Measurements from ENCODE around the gene F10.

DNA sequence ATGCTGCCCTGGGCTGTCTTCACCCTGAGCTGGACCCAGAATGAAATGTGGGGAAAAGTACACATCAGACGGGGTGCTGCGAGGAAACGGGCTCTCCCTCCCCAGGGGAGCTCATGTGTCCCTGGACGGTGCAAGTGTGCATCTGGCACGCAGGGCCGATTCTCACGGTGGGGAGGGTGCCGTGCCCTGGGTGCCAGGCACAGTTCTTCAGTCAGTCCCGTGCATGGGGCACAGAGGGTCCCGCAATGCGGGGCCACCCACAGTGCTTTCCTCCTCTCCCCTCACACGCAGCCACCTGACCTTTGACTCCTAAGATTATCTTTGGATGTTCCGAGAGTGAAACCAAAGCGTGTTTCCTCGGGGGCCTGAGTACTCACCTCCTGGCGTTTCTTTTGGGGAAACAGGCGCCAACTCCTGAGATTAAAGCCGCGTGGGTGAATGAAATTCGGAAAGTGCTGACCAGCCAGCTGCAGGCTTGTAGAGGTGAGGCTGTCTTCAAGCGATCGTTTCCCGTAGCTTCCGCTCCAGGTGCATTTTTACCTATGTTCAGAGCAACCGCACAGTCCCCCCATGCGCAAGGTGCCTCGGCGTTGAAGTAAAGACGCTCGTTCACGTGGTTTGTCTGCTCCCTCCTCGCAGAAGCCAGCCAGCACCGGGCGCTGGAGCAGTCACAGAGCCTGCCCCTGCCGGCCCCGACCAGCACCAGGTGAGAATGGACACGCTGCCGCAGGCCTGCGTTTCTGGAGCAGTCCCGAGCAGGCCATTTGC lies 34.5 kb upstream of the F10 start:
- TF ChIP-seq POLR2A (IDR thresholded peaks at IDR 0.05; ENCODE audit: low read length) (no peak), GATA1 (IDR thresholded peaks at IDR 0.05; ENCODE audit: low read depth, low read length) (no peak)
